OCI-LY3 (cell line): ENCODE results near the gene DNAH14.

Source experiments
- H2AFZ ChIP-seq: fragments of 200-600, 300-600 bp; shearing (Covaris generic); 2 replicates; pipeline ENCODE4 v1.6.0; 2014; ENCODE audit warnings: antibody characterized with exemption, low read depth, low read length
- H3K27ac ChIP-seq: fragments of 200-600, 300-600 bp; sonication (generic); 2 replicates; pipeline ENCODE4 v1.5.1; 2014; ENCODE audit warnings: mild to moderate bottlenecking, low read length, moderate library complexity, mixed read lengths
- H3K27me3 ChIP-seq: fragments of 200-600, 300-600 bp; sonication (generic); 2 replicates; pipeline ENCODE4 v1.6.1; 2014; ENCODE audit warnings: low read depth, low read length, mixed read lengths
- H3K36me3 ChIP-seq: fragments of 200-600, 300-600 bp; sonication (generic); replicated peaks from 2 replicates; pipeline ENCODE3; 2014; ENCODE audit warnings: low read depth, low read length, mixed read lengths
- H3K4me1 ChIP-seq: fragments of 300-600, 200-600 bp; sonication (generic); 2 replicates; pipeline ENCODE4 v1.6.1; 2014; ENCODE audit warnings: low read length, mixed read lengths
- H3K4me2 ChIP-seq: fragments of 200-600, 300-600 bp; sonication (generic); 2 replicates; pipeline ENCODE4 v1.6.1; 2014; ENCODE audit warnings: low read length, mixed read lengths
- H3K4me3 ChIP-seq: fragments of 300-600, 200-600 bp; sonication (generic); 2 replicates; pipeline ENCODE4 v1.5.1; 2014; ENCODE audit warnings: antibody characterized with exemption, mild to moderate bottlenecking, low read length, moderate library complexity
- H3K79me2 ChIP-seq: fragments of 300-600, 200-600 bp; shearing (Covaris generic); 2 replicates; pipeline ENCODE4 v1.6.1; 2014; ENCODE audit warnings: mild to moderate bottlenecking, low read length, mixed read lengths
- H3K9ac ChIP-seq: fragments of 300-600, 200-600 bp; shearing (Covaris generic); 2 replicates; pipeline ENCODE4 v1.6.0; 2014; ENCODE audit warnings: mild to moderate bottlenecking, low read length, moderate library complexity
- H3K9me3 ChIP-seq: fragments of 200-600, 300-600 bp; shearing (Covaris generic); 2 replicates; pipeline ENCODE4 v1.6.1; 2014; ENCODE audit warnings: low read length, mixed read lengths; ENCODE audit not compliant: insufficient read depth
- H4K20me1 ChIP-seq: fragments of 200-600, 300-600 bp; sonication (generic); 2 replicates; pipeline ENCODE4 v1.6.1; 2016; ENCODE audit warnings: low read length, mixed read lengths; ENCODE audit not compliant: insufficient read depth
- EZH2phosphoT487 ChIP-seq: fragments of 200-600 bp; shearing (Covaris generic); IDR thresholded peaks from 2 replicates; pipeline ENCODE4 v1.6.1; 2018; ENCODE audit warnings: antibody characterized with exemption, mixed run types, low read depth
- TF ChIP-seq, protein P1 (sequence below): fragments of 200-600, 300-600 bp; sonication (generic); IDR thresholded peaks from 2 replicates; pipeline ENCODE4 v1.5.1; 2014; ENCODE audit warnings: antibody characterized with exemption, low read length, low read depth

DNAH14 gene

DNA sequence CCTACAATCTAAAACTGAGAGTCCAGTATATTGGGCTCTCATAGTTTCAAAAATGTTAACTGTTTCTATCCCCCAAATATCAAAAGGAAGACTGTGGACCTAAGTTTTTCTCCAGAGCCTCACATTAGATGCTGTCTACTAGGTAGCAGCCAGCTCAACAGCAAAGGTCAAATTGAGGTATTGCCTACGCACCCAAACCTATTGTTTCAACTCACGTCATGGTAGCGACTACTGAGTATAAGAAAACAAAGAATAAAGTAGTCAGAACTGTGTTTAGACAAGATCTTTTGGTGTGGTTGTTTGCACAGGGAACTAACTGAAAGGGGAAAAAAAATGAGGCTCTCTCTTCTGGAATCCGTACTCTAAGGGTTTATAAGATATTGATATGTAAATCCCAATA is 325.2 kb downstream of the DNAH14 start:
- peaks cover 4% of the 10 kb centered on the region for H3K36me3 ChIP-seq
- H3K27ac ChIP-seq = no peak overlapping the region
- peaks cover 20% of the 10 kb centered on the region for H3K27me3 ChIP-seq
- no peak for TF ChIP-seq EZH2phosphoT487
- TF ChIP-seq, protein P1, sequence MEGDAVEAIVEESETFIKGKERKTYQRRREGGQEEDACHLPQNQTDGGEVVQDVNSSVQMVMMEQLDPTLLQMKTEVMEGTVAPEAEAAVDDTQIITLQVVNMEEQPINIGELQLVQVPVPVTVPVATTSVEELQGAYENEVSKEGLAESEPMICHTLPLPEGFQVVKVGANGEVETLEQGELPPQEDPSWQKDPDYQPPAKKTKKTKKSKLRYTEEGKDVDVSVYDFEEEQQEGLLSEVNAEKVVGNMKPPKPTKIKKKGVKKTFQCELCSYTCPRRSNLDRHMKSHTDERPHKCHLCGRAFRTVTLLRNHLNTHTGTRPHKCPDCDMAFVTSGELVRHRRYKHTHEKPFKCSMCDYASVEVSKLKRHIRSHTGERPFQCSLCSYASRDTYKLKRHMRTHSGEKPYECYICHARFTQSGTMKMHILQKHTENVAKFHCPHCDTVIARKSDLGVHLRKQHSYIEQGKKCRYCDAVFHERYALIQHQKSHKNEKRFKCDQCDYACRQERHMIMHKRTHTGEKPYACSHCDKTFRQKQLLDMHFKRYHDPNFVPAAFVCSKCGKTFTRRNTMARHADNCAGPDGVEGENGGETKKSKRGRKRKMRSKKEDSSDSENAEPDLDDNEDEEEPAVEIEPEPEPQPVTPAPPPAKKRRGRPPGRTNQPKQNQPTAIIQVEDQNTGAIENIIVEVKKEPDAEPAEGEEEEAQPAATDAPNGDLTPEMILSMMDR = no peak
- no peak overlapping the region for H3K4me3 ChIP-seq
- no peak overlapping the region for H3K9ac ChIP-seq
- no peak overlapping the region for H3K4me2 ChIP-seq
- H4K20me1 ChIP-seq = peaks cover 9% of the 10 kb centered on the region; the same call in 1 of the 2 replicates
- H3K4me1 ChIP-seq = peaks cover 25% of the 10 kb centered on the region
- H3K9me3 ChIP-seq = no peaks in the 10 kb centered on the region
- H2AFZ ChIP-seq = no peak overlapping the region
- no peaks in the 10 kb centered on the region for H3K79me2 ChIP-seq

DNA sequence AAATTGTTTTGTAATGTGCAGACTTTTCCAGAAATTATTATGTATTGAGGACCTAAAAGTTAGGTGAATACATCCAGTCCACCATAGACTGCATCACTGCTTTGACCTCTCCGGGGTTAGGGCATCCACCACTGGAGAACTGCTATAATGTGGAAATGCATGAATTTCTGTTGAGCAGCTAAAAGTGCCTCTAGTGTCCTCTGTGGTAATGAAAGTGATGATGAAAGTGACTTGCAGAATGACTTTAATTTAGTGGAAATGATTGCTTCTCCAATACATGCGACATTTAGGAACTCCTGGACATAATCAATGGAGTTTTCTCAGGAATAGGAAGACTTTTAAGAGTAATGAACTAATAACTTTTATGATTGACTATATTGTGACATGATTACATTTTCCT is 327.6 kb downstream of the DNAH14 start:
- Histone ChIP-seq H3K4me2 (no peak overlapping the region), H4K20me1 (no peaks in the 10 kb centered on the region), H3K4me3 (no peak overlapping the region), H3K4me1 (peaks cover 9% of the 10 kb centered on the region), H3K36me3 (peaks cover 4% of the 10 kb centered on the region), H2AFZ (no peak overlapping the region), H3K9me3 (no peaks in the 10 kb centered on the region), H3K27ac (no peak overlapping the region), H3K27me3 (peaks cover 11% of the 10 kb centered on the region; the same call in 1 of the 2 replicates), H3K79me2 (no peaks in the 10 kb centered on the region), H3K9ac (no peak overlapping the region)
- TF ChIP-seq, protein P1 = no peak
- no peak for TF ChIP-seq EZH2phosphoT487

DNA sequence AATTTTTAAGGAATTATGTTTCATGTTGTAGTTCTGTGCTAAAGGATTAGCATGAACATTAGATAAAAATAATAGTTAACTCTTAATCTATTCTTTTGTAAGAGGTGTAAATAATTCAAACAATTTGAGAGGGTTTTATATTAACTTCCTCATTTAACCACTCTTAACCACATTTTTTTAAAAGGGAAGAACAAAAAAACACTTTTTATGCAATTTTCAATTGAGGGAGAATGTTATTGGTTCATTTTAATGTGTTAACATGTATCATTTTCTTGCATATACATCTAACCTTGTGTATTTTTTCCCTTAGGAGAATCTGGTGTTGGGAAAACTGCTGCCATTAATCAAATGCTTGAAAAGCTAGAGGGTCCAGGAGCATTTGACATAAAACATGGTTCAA is 329.3 kb downstream of the DNAH14 start:
- Histone ChIP-seq H3K4me2 (no peak overlapping the region), H3K27me3 (peaks cover 7% of the 10 kb centered on the region; the same call in 1 of the 2 replicates), H3K9me3 (no peaks in the 10 kb centered on the region), H3K27ac (no peak overlapping the region), H3K79me2 (no peaks in the 10 kb centered on the region), H3K4me3 (no peak overlapping the region), H3K9ac (no peak overlapping the region), H3K36me3 (peaks cover under 1% of the 10 kb centered on the region), H2AFZ (no peak overlapping the region), H3K4me1 (no peaks in the 10 kb centered on the region), H4K20me1 (no peaks in the 10 kb centered on the region)
- no peak for TF ChIP-seq EZH2phosphoT487
- TF ChIP-seq, protein P1 = no peak

- Histone ChIP-seq H3K4me3 (no peak overlapping the region), H3K27me3 (no peaks in the 10 kb centered on the region), H3K79me2 (no peaks in the 10 kb centered on the region), H4K20me1 (no peaks in the 10 kb centered on the region), H3K4me1 (peaks cover 2% of the 10 kb centered on the region; the same call in 1 of the 2 replicates), H3K27ac (no peak overlapping the region), H3K4me2 (no peak overlapping the region), H3K9ac (no peak overlapping the region), H2AFZ (no peak overlapping the region), H3K36me3 (no peaks in the 10 kb centered on the region), H3K9me3 (no peaks in the 10 kb centered on the region)
- TF ChIP-seq, protein P1 = no peak
- no peak for TF ChIP-seq EZH2phosphoT487
These were observed 330.1 kb downstream of the DNAH14 start for GRCh38 chr1:225259542-225259941.
